Vagina (tissue), 2 donors: ENCODE results near the gene GRIK4. TPM values are rescaled to one million over a fixed set of nuclear protein-coding genes. Genes with fewer than 3 reads are reported as not detected.

Source experiments
- DNase-seq, 2 donors: peaks; one replicate each; pipeline ENCODE4 v3.0.0-alpha.2; 2017; ENCODE audit errors: extremely low spot score in 2 of 2
- H3K27ac ChIP-seq: fragments of 200-600 bp; sonication (generic); one replicate; pipeline ENCODE4 v1.5.1; 2019
- H3K27me3 ChIP-seq: fragments of 200-600 bp; sonication (generic); one replicate; pipeline ENCODE4 v1.5.1; 2019
- H3K36me3 ChIP-seq, 2 donors: fragments of 200-600 bp; sonication (generic); one replicate each; pipeline ENCODE4 v1.5.1; 2017 to 2019
- H3K4me1 ChIP-seq: fragments of 200-600 bp; sonication (generic); one replicate; pipeline ENCODE4 v1.5.1; 2019
- H3K4me3 ChIP-seq, 2 donors: fragments of 200-600 bp; sonication (generic); 1 replicate in 1 of 2; 2 replicates in 1 of 2; pipeline ENCODE4 v1.5.1; 2016 to 2019
- H3K9me3 ChIP-seq: fragments of 200-600 bp; sonication (generic); one replicate; pipeline ENCODE4 v1.5.1; 2019
- POLR2A ChIP-seq, 2 donors: fragments of 450-650 bp; IDR thresholded peaks; one replicate each; pipeline ENCODE4 v1.6.1; 2017; ENCODE audit warnings: antibody characterized with exemption in 2 of 2, mild to moderate bottlenecking in 2 of 2, moderate library complexity in 2 of 2
- POLR2AphosphoS5 ChIP-seq, 2 donors: sonication (generic); formaldehyde crosslinking; IDR thresholded peaks; one replicate each; pipeline ENCODE4 v1.9.0; 2017; ENCODE audit warnings: antibody characterized with exemption in 2 of 2, mild to moderate bottlenecking in 2 of 2, low read depth in 1 of 2; ENCODE audit not compliant: insufficient read depth in 1 of 2
- intact Hi-C: fragments of 100-400 bp; cut with DNase I; formaldehyde crosslinking; loops from one replicate; pipeline ENCODE4 v1.15.1; 2023
- total RNA-seq: library from RNA; depleted of rRNA; stranded (reverse); fragments of >200 nt; gene quantifications from one replicate; pipeline ENCODE4 v1.2.3, GENCODE V29; 2016
- TF ChIP-seq, protein P1 (sequence below), 3 experiments: fragments of 450-650 bp in 2 of 3; fragments of 200-600 bp in 1 of 3; sonication (generic) in 1 of 3; IDR thresholded peaks; one replicate each; pipeline ENCODE4 v1.5.1; 2017 to 2019; ENCODE audit warnings: antibody characterized with exemption in 3 of 3, mild to moderate bottlenecking in 2 of 3, moderate library complexity in 2 of 3

GRIK4 gene
- total RNA-seq, 1 donor from 2014 or later: 0.25 TPM

DNA sequence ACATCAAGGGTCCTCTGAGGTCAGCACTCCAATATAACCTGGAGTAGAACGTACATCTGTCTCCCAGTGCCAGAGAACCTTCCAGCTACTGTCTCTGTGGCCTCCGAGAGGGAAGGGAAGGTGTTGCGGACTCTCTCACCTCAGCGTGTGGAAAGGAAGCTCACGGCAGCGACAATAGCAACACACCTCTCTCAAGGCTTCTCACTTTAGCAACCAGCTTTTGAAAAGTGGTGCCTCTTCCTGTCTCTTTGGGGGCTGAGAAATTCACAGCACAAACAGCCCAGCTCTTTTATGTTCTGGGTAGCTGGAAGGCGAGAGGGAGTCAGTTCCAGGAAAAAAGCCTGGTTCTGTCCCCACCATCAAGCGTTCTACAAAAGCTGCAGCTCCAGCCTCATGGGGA, 355.5 kb downstream of the GRIK4 start:
- H3K4me1 ChIP-seq: no peaks in the 10 kb centered on the region
- H3K9me3 ChIP-seq: no peaks in the 10 kb centered on the region
- intact Hi-C loops: no loop called here
- no peak overlapping the region for H3K27ac ChIP-seq
- DNase-seq: no peak
- no peaks in the 10 kb centered on the region for H3K27me3 ChIP-seq
- no peak for TF ChIP-seq POLR2A (IDR thresholded peaks at IDR 0.05)
- no peak for TF ChIP-seq POLR2AphosphoS5 (IDR thresholded peaks at IDR 0.05; ENCODE audit: insufficient read depth in 1 of 2, low read depth in 1 of 2)
- TF ChIP-seq, protein P1, sequence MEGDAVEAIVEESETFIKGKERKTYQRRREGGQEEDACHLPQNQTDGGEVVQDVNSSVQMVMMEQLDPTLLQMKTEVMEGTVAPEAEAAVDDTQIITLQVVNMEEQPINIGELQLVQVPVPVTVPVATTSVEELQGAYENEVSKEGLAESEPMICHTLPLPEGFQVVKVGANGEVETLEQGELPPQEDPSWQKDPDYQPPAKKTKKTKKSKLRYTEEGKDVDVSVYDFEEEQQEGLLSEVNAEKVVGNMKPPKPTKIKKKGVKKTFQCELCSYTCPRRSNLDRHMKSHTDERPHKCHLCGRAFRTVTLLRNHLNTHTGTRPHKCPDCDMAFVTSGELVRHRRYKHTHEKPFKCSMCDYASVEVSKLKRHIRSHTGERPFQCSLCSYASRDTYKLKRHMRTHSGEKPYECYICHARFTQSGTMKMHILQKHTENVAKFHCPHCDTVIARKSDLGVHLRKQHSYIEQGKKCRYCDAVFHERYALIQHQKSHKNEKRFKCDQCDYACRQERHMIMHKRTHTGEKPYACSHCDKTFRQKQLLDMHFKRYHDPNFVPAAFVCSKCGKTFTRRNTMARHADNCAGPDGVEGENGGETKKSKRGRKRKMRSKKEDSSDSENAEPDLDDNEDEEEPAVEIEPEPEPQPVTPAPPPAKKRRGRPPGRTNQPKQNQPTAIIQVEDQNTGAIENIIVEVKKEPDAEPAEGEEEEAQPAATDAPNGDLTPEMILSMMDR (IDR thresholded peaks at IDR 0.05): no peak
- no peak overlapping the region for H3K4me3 ChIP-seq
- H3K36me3 ChIP-seq: no peaks in the 10 kb centered on the region

DNA sequence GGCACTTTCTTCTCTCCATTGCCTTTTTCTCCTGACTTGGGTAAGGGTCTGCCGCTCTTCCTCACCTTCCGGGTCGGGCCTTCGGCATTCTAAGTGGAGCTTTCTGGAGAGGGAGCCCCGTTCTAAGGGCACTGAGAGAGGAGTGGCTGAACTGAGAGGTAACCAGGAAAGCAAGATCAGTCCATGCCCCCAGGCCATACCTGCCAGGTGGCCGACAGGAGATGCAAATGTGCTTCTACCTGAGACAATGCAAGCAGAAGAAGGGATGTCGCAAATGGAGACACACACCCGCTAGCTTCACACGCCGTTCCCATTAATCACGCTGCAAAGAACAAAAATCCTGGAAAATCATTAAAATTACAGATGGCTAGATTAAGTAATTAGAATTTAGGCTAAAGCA, 356.0 kb downstream of the GRIK4 start:
- Histone ChIP-seq H3K27ac (no peak overlapping the region), H3K4me3 (no peak overlapping the region), H3K4me1 (no peaks in the 10 kb centered on the region), H3K9me3 (no peaks in the 10 kb centered on the region), H3K36me3 (no peaks in the 10 kb centered on the region), H3K27me3 (no peaks in the 10 kb centered on the region)
- intact Hi-C loops: no loop called here
- no peak for TF ChIP-seq POLR2A (IDR thresholded peaks at IDR 0.05)
- TF ChIP-seq POLR2AphosphoS5 (IDR thresholded peaks at IDR 0.05; ENCODE audit: insufficient read depth in 1 of 2, low read depth in 1 of 2): no peak
- TF ChIP-seq, protein P1 (IDR thresholded peaks at IDR 0.05): no peak
- DNase-seq: no peak

DNA sequence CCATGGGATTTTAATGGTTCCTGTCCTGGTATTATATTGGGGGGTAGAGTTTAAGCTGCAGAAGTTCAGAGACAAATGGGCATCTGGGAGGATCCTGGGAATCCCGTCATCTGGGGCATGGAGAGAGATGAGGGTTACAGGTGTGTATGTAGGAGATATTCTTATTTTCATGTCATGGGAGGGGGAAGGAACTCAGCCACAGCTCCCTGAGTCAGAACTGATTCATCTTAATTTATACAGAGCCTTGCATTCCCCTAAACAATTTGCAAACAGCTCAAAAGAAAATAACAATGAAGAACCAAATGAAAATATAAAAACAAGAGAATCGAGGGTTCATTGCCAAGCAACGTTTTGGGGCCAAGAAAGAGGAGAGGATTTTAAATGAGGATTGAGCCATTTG, 356.4 kb downstream of the GRIK4 start:
- H3K4me1 ChIP-seq: no peaks in the 10 kb centered on the region
- H3K27ac ChIP-seq: no peak overlapping the region
- TF ChIP-seq POLR2AphosphoS5 (IDR thresholded peaks at IDR 0.05; ENCODE audit: insufficient read depth in 1 of 2, low read depth in 1 of 2): no peak
- no peaks in the 10 kb centered on the region for H3K9me3 ChIP-seq
- no peaks in the 10 kb centered on the region for H3K36me3 ChIP-seq
- intact Hi-C loops: no loop called here
- no peak for DNase-seq
- no peaks in the 10 kb centered on the region for H3K27me3 ChIP-seq
- no peak overlapping the region for H3K4me3 ChIP-seq

DNA sequence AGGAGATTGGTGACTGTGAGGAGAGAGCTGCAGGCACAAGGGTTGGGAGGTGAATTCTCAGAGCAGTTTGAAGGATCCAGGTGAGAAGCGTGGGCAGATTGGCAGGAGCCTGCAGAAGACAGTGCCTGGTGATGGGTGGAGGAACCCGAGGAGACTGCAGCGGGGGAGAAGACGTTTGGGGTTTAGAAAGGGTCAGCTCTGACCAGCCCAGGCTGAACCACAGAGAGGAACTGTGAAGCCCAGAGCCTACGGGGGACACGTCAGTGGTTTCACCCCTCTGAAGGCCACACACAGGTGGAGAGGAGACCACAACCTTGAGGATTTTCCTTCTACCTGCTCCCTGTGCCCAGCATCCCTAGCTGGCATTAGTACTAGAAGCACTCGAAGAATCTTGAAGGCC, 357.5 kb downstream of the GRIK4 start:
- intact Hi-C loops: no loop called here
- Histone ChIP-seq H3K4me3 (no peak overlapping the region), H3K27ac (no peak overlapping the region), H3K36me3 (no peaks in the 10 kb centered on the region), H3K9me3 (no peaks in the 10 kb centered on the region), H3K27me3 (no peaks in the 10 kb centered on the region), H3K4me1 (no peaks in the 10 kb centered on the region)
- TF ChIP-seq, protein P1 (IDR thresholded peaks at IDR 0.05): no peak
- TF ChIP-seq POLR2A (IDR thresholded peaks at IDR 0.05) (no peak), POLR2AphosphoS5 (IDR thresholded peaks at IDR 0.05; ENCODE audit: insufficient read depth in 1 of 2, low read depth in 1 of 2) (no peak)
- no peak for DNase-seq

DNA sequence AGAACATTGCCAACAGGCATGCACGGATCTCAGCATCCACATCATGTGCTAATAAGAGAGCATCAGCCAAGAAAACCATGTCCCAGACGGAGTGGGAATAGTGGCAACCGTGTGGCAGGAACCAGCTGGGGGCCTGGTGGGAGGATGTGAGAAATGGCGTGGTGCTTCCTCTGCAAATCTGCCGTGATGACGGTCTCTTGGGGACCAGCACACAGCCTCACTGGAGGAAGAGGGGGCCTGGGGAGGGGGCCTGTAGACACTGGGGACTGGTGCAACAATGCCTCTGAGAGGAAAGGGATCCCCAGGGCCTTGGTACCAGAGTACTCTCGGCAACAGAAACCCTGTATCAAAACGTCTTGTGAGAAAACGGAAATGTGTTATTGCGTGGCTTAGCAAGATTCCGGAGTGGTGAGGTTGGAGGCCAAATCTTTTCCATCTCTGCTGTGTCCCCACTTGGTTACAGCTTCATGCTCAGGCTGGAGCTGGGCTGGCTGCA, 358.0 kb downstream of the GRIK4 start:
- no peak for DNase-seq
- no peaks in the 10 kb centered on the region for H3K4me1 ChIP-seq
- no peak overlapping the region for H3K4me3 ChIP-seq
- no peak overlapping the region for H3K27ac ChIP-seq
- H3K27me3 ChIP-seq: no peaks in the 10 kb centered on the region
- H3K36me3 ChIP-seq: no peaks in the 10 kb centered on the region
- intact Hi-C loops: no loop called here
- H3K9me3 ChIP-seq: no peaks in the 10 kb centered on the region
- TF ChIP-seq POLR2AphosphoS5 (IDR thresholded peaks at IDR 0.05; ENCODE audit: insufficient read depth in 1 of 2, low read depth in 1 of 2) (no peak), POLR2A (IDR thresholded peaks at IDR 0.05) (no peak)
- TF ChIP-seq, protein P1 (IDR thresholded peaks at IDR 0.05): no peak
